ENCODE data around the gene PKDCC. TPM values are rescaled to one million over a fixed set of nuclear protein-coding genes. Genes with fewer than 3 reads are reported as not detected.

The PKDCC gene
- total RNA-seq, 2 donors from 2014 or later: not detected

DNA sequence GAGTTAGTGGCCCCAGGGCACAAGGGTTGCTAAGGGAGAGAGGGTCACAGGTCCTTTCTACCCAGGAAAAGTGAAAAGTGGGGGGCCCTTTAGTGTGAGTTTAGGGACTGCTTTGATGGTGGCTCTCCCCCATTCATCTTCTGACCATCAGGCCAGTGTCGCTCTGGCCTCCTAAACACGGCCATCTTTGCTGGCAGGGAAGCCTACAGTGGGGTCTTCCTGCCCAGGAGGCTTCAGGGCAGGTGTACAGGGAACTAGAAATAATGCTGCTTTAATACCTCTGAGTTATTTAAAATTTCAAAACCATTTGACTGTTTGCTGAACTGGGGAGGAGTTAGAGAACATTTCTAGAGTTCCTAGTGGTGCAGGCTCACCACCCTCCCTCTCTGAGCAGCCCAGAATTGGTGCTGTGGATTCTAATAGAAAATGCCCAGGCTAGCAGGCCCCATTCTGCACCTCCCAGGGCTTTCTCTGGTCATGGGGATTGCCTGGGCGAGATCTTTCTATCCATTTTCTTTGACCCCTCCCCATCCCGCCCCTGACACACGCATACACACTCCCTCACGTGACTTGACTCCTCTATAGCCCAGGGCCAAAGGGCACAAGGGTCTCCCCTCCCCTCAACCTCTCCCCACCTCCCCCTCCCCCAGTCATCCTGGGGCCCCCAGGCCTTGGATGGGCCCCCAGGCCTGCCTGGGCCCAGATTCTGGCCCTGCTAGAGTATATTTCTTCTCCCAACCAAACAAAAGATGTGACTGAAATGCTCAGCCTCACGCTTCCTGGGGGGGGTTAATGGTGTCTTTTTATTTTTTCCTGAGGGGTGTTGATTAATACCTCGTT lies 3.1 kb downstream of the PKDCC start:
- Mint-ChIP-seq H3K36me3 (ENCODE audit: low read depth) (no peaks in the 10 kb centered on the region), H3K27ac (no peak overlapping the region), H3K4me1 (no peaks in the 10 kb centered on the region), H3K9me3 (no peaks in the 10 kb centered on the region), H3K4me3 (no peak overlapping the region), H3K27me3 (peaks cover 11% of the 10 kb centered on the region)
- ATAC-seq (replicated peaks): no peak

DNA sequence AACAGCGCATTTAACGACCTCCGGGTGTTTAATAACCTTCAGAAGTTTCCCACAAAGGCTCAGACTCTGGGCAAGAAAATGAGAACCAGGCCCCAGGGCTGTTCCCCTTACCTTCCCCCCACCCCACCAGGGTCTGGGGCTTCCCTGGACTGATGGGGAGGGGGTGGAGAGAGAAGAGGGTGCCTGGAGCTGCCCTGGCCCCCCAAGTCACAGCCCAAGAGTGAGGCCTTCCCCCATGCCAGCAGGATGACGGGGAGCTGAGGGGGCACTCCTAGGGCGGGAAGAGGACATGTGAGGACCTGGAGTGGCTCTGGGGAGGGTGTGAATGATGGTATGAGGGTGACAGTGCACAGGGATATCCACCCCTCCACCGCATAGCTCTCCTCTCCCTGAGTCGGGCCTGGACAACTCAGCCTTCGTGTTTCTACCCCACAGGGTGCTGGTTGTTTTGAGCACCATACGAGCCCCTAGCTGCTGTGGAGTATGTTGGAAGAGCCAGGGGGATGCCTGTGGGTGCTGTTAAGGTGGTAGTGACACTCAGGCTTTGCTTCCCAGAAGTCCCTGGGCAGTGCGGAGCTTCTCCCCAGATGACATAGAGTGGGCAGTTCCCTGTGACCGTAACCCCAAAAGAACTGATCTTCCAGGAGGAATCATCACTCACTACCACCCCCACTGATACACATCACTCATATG lies 3.9 kb downstream of the PKDCC start:
- Mint-ChIP-seq H3K4me1 (no peaks in the 10 kb centered on the region), H3K4me3 (no peak overlapping the region), H3K27me3 (peaks cover 10% of the 10 kb centered on the region), H3K27ac (no peak overlapping the region), H3K36me3 (ENCODE audit: low read depth) (no peaks in the 10 kb centered on the region), H3K9me3 (no peaks in the 10 kb centered on the region)
- ATAC-seq (replicated peaks): no peak

DNA sequence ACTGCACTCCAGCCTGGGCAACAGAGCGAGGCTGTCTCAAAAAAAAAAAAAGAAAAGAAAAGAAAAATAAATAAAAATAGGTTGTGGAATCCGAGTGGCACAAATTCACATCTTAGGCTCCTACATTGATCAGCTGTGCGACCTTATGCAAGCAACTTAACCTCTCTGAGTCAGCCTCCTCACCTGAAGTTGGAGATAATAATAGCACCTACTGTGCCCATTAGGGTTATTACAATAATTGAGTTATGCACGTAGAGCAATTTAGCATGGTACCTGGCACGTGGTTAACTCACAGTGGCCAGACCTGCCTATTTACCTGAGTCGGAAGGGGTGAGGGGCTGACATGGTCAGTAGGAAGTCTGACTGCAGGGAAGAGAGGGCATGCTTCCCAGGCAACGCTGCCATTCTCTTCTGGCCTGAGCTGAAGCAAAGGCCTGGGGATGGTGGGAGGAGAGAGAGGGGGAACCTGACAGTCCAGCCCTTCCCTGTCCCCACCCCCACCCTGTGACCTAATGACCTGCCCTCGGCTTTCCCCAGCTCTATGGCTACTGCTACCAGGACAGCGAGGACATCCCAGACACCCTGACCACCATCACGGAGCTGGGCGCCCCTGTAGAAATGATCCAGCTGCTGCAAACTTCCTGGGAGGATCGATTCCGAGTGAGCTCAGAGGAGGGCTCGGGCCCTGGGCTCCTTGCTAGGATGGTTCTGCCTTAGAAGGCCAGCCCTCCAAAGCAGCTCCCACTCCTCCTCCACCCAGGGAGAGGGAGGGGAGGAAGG lies 5.1 kb downstream of the PKDCC start:
- H3K9me3 Mint-ChIP-seq: no peaks in the 10 kb centered on the region
- H3K4me3 Mint-ChIP-seq: no peak overlapping the region
- H3K36me3 Mint-ChIP-seq (ENCODE audit: low read depth): no peaks in the 10 kb centered on the region
- ATAC-seq (replicated peaks): no peak
- no peak overlapping the region for H3K27ac Mint-ChIP-seq
- no peaks in the 10 kb centered on the region for H3K4me1 Mint-ChIP-seq
- H3K27me3 Mint-ChIP-seq: peaks cover 6% of the 10 kb centered on the region

DNA sequence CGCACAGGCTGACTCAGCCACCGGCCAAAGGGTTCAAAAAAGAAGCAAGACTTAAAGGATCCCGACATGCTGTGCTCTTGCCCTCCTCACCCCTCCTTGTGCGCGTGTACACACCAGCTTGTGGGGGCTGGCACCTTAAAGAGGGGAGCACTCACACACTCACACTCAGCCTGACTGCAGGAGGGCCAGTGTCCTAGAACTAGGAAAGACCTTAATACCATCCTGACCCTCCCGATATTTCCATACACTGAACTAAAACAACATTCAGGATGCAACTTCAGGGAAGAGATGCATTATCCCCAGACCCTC lies 5.6 kb downstream of the PKDCC start:
- Mint-ChIP-seq H3K27me3 (peaks cover 6% of the 10 kb centered on the region), H3K9me3 (no peaks in the 10 kb centered on the region), H3K27ac (no peak overlapping the region), H3K36me3 (ENCODE audit: low read depth) (no peaks in the 10 kb centered on the region), H3K4me3 (no peak overlapping the region), H3K4me1 (no peaks in the 10 kb centered on the region)
- no peak for ATAC-seq (replicated peaks)

DNA sequence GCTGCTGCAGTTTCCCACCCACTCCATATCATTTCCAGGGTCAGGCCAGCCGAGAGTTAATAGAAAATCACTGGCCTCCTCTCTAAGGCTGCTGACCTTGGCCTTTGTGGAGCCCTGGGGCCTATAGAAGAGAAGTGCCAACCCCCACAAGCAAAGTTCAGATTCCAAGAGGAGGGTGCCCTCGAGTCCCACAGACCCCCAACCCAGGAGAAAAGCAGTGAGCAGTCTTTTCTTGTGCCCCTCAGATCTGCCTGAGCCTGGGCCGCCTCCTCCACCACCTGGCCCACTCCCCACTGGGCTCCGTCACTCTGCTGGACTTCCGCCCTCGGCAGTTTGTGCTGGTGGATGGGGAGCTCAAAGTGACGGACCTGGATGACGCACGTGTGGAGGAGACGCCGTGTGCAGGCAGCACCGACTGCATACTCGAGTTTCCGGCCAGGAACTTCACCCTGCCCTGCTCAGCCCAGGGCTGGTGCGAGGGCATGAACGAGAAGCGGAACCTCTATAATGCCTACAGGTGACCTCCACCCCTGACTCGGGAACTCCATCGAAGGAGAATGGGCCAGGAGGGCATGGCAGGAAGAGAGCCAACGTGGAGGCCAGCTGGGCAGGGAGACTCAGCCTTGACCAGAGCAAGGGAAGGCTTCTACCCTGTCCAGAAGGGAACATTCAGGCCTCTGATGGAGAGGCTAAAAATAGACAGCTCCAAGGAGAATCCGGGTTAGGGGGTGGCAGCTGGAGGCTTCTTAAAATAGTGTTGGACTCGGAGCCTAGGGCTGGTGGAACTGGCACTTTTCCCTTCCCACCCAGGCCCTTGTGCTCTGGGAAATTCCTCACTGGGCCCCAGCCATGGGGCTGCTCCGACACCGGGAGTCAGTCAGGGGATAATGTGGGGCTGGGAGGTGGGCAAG lies 6.2 kb downstream of the PKDCC start:
- Mint-ChIP-seq H3K27ac (no peak overlapping the region), H3K27me3 (peaks cover 6% of the 10 kb centered on the region), H3K36me3 (ENCODE audit: low read depth) (no peaks in the 10 kb centered on the region), H3K9me3 (no peaks in the 10 kb centered on the region), H3K4me3 (no peak overlapping the region), H3K4me1 (no peaks in the 10 kb centered on the region)
- ATAC-seq (replicated peaks): no peak

DNA sequence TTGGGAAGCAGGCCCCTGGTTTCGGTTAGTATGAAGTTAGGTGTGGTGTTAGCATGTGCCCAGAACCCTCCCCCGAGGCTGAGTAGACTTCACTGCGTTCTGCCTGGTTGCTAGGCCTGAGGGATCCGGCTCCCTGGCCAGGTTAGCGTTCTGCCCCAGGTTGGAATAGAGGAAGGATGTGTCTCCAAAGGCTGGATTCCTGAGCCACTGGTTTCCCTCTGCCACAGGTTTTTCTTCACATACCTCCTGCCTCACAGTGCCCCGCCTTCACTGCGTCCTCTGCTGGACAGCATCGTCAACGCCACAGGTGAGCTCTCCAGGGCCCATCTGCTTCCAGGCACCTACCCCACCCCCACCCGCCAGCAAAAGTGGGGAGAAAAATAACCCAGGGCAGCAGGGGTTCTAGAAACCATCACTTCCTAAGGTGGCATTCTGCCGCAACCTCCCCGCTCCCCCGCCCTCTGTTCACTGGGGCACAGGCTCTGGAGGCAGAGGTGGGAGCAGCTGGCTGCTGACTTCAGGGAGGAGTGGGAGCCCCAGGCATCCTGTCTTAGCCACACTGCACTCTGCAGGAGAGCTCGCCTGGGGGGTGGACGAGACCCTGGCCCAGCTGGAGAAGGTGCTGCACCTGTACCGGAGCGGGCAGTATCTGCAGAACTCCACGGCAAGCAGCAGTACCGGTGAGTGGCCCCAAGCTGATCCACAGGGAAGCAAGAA lies 7.1 kb downstream of the PKDCC start:
- Mint-ChIP-seq H3K36me3 (ENCODE audit: low read depth) (no peaks in the 10 kb centered on the region), H3K4me1 (no peaks in the 10 kb centered on the region)
- no peak for ATAC-seq (replicated peaks)

DNA sequence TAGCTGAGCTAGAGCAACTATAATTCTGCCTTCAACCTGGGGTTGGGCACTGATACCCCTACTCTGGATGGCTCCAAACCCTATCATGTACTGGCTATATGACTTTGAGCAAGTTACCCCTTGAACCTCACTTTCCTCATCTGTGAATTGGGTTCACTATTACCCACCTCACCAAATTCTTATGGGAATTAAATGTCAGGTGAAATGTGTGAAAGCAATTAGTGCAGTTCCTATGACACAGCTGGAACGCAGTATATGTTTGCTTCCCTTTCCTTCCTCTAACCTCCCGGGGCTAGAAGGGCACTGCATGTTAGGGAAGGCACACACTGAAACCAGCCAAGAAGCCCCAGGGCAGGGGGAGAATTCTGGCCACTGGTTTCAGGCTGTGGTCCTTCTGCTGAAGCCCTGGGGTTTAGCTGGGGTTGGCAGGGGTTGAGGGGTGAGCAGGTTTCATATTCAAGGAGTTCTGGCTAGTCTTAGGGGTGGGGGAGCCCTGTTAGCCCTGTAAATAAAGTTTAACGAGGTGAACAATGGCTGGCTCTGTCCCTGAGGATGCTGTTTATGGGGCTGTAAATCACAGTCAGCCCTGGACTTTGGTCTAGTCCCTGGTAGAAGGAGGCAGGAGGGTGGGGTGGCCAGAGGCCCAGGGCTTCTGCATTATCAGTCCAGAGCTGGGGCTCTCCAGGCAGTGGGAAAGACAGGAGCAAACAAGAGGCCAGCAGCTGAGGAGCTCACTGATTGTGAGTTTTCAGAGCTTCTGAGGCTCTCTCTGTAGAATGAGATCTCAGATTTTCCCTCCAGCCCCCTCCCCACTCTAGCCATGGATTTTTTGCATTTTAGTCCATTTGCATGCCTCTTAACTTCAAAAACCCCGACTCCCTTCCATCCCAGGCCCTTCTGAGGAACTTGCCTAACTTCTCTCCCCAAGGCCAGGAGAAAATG lies 8.0 kb downstream of the PKDCC start:
- no peak overlapping the region for H3K27ac Mint-ChIP-seq
- ATAC-seq (replicated peaks): no peak
- no peaks in the 10 kb centered on the region for H3K36me3 Mint-ChIP-seq (ENCODE audit: low read depth)
- H3K27me3 Mint-ChIP-seq: peaks cover 3% of the 10 kb centered on the region
- H3K4me3 Mint-ChIP-seq: no peak overlapping the region
- H3K9me3 Mint-ChIP-seq: no peaks in the 10 kb centered on the region
- no peaks in the 10 kb centered on the region for H3K4me1 Mint-ChIP-seq

More for the DNA sequence above, 7.1 kb downstream of the PKDCC start:
- H3K4me3 Mint-ChIP-seq: no peak overlapping the region
- H3K9me3 Mint-ChIP-seq: no peaks in the 10 kb centered on the region
- peaks cover 3% of the 10 kb centered on the region for H3K27me3 Mint-ChIP-seq
- no peak overlapping the region for H3K27ac Mint-ChIP-seq

DNA sequence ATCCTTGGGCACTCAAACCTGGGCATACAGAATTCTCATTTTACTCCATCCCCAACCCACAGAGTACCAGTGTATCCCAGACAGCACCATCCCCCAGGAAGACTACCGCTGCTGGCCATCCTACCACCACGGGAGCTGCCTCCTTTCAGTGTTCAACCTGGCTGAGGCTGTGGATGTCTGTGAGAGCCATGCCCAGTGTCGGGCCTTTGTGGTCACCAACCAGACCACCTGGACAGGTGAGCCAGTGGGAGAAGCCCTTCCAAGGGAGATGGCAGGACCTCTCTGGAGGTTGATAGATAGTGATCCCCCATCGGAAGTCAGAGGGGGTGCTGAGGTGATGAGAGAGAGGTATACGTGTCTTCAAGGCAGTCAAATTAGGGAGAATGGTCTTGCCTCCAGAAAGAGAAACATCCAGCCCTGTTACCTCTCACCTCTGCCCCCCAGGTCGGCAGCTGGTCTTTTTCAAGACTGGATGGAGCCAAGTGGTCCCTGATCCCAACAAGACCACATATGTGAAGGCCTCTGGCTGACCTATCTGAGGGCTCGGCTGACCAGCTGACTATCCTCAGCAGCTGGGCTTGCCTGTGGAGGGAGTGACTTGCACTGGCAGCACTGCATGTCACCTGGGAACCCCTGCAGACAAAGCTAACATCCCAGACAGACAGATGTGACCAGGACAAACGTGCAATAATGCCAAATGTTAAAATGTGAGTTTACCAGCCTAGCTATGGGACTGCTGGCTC lies 9.5 kb downstream of the PKDCC start:
- H3K9me3 Mint-ChIP-seq: no peaks in the 10 kb centered on the region
- H3K4me3 Mint-ChIP-seq: no peak overlapping the region
- H3K36me3 Mint-ChIP-seq (ENCODE audit: low read depth): no peaks in the 10 kb centered on the region
- H3K27me3 Mint-ChIP-seq: no peaks in the 10 kb centered on the region
- no peaks in the 10 kb centered on the region for H3K4me1 Mint-ChIP-seq
- no peak for ATAC-seq (replicated peaks)
- H3K27ac Mint-ChIP-seq: no peak overlapping the region

DNA sequence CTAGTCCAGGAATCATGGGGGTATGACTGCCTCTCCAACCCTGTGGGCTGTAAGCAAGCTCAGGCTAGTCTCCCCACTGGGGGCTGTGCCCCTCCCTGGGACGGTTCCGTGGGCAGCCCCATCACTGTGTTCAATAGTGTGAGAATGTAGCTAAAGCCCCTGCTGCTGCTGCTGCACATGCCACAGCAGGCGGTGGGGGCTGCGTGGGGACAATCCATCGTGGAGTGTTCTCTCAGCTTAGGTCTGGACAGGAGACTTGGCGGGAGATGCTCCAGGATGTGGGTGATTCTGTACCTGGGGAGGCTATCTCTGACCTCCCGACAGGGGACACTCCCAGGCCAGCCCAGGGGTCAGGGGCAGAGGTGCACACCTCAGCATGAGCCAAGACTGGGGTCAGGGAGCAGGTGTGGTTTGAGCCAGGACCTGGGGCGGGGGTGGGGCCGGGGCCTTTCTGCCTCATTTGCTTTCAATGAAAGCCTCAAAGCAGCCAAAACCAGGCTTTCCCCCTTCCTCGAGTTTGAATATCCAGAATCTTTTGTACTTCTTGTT lies 10.2 kb downstream of the PKDCC start:
- no peaks in the 10 kb centered on the region for H3K27me3 Mint-ChIP-seq
- H3K36me3 Mint-ChIP-seq (ENCODE audit: low read depth): no peaks in the 10 kb centered on the region
- no peaks in the 10 kb centered on the region for H3K4me1 Mint-ChIP-seq
- ATAC-seq (replicated peaks): no peak
- H3K9me3 Mint-ChIP-seq: no peaks in the 10 kb centered on the region
- no peak overlapping the region for H3K4me3 Mint-ChIP-seq
- no peak overlapping the region for H3K27ac Mint-ChIP-seq

DNA sequence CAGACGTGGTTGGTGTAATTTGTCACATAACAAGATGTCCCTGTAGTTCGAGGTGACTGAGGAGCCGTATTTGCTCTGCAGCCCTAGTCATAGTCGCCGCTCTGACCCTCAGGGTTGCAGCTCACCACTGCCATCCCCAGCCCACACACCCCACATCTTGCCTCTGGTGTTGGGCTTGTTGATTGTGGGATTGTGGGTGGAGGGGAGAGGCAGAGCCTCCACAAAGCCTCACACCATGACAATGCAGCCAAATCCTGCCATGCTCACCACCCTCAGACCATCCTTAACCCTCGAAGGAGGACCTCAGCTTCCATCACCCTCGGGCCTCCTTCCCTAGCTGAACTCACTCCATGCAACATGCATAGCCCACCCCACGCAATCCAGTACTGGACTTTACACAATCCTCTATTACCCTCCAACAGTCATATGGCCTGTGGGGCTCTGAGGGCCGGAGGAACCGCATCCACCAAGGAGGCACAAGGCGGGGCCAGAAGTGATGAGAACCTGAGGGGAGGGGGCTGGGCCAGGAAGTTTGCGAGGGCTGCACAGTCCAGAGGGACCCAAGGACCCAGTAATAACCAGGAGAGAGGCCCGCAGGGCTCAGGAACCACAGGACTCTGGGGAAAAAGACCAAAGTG lies 11.6 kb downstream of the PKDCC start:
- no peak for ATAC-seq (replicated peaks)
- Mint-ChIP-seq H3K36me3 (ENCODE audit: low read depth) (no peaks in the 10 kb centered on the region), H3K4me1 (no peaks in the 10 kb centered on the region), H3K9me3 (no peaks in the 10 kb centered on the region), H3K27ac (no peak overlapping the region), H3K27me3 (no peaks in the 10 kb centered on the region), H3K4me3 (no peak overlapping the region)

DNA sequence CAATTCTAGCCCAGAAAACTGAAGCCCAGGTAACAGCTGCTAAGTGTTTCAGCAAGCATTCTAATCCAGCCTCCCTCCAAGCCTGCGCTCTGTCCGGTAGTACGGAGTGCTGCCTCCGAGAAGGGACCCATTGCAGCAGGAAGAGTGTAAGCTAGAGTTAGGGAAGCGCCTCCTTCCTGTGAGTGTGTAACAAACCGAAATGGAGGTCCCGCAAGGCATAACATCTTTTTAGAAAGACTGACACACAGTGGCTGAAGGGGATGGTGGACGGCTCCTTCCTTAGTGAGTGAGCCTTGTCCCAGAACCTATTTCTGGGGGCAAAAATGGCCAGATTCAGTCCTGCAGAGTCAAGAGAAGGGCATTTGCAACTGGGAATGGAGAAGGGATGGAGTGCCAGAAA lies 12.2 kb downstream of the PKDCC start:
- Mint-ChIP-seq H3K4me1 (no peaks in the 10 kb centered on the region), H3K9me3 (no peaks in the 10 kb centered on the region), H3K36me3 (ENCODE audit: low read depth) (no peaks in the 10 kb centered on the region), H3K27me3 (no peaks in the 10 kb centered on the region), H3K27ac (no peak overlapping the region), H3K4me3 (no peak overlapping the region)
- no peak for ATAC-seq (replicated peaks)

Measured in activated T-helper 17 cell treated with anti-CD3 and anti-CD28 coated beads, Interleukin-2, amount 50 U/mL, for 72 hours (primary cell).